ENCODE data around the gene SPDYE8. TPM values are rescaled to one million over a fixed set of nuclear protein-coding genes. Genes with fewer than 3 reads are reported as not detected.
A peak's percentile ranks its signal among the peaks of the same experiment; 100 is the strongest.
"Not testable (repeated sequence)": the region's sequence is repeated elsewhere in the genome, so short reads cannot be mapped to it uniquely, and the experiment has no call there.

Gene SPDYE8
- total RNA-seq = not detected

DNA sequence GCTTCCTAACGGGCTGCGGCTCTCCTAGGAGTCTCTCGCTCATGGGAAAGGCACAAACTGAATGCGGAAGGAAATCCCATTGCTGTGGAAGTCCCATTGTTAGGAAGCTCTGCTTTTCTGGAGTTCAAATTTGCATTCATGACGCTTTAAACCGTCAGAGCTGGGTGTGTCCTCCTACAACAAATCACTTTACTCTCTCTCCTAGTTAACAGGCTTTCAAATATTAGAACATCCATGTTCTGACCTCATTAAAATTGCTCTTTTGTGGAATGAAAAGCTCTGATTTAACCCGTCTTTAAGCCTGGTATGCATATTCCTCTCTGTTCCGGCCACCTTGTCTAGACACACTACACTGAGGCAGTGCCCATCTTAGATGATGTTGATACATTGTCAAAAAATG lies at the start of gene SPDYE8:
TSS of gene SPDYE8 (minus strand) at position 101 of the 400 bp plus-strand sequence. CDS start 1,800 bp downstream, outside the sequence.
- not testable (repeated sequence) for H3K4me1 ChIP-seq, H3K27me3 ChIP-seq, H3K27ac ChIP-seq, H3K36me3 ChIP-seq, H3K9me3 ChIP-seq, H3K4me3 ChIP-seq, DNase-seq

DNA sequence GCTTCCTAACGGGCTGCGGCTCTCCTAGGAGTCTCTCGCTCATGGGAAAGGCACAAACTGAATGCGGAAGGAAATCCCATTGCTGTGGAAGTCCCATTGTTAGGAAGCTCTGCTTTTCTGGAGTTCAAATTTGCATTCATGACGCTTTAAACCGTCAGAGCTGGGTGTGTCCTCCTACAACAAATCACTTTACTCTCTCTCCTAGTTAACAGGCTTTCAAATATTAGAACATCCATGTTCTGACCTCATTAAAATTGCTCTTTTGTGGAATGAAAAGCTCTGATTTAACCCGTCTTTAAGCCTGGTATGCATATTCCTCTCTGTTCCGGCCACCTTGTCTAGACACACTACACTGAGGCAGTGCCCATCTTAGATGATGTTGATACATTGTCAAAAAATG lies 28.2 kb upstream of the SPDYE8 start, which contains the start of gene SPDYE11:
TSS of gene SPDYE11 (minus strand) at position 101 of the 400 bp plus-strand sequence. CDS start 1,800 bp downstream, outside the sequence.
- H3K36me3 ChIP-seq, H3K4me3 ChIP-seq, H3K9me3 ChIP-seq, H3K4me1 ChIP-seq, H3K27ac ChIP-seq, DNase-seq, H3K27me3 ChIP-seq: not testable (repeated sequence)

DNA sequence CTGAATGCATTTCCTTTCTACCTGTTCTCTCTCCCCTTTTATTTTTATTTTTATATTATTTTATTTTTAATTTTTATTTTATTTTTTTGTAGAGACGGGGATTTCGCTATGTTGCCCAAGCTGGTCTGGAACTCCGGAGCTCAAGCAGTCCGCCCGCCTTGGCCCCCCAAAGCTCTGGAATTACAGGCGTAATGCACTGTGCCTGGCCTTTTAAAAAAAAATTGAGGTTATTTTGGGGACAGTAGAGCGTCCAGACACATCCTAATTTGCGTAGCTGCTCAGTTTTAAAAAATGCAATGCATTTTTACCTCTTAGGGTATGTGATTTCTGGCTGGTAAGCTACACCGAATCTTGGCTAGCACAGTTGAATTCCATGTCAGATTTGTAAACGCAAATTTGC lies 23.1 kb downstream of the SPDYE8 start:
- H3K4me3 ChIP-seq = peak overlapping the region in 3 of 4 donors; percentile 12 to 71 (median 37)
- peak in 1 of 3 donors; percentile 46 for DNase-seq
- not testable (repeated sequence) for H3K4me1 ChIP-seq, H3K36me3 ChIP-seq, H3K27me3 ChIP-seq, H3K27ac ChIP-seq, H3K9me3 ChIP-seq

- peak; percentile 73 to 95 (median 81) for DNase-seq
- H3K27ac ChIP-seq = peak overlapping the region; percentile 76 to 93 (median 92)
- H3K27me3 ChIP-seq, H3K9me3 ChIP-seq, H3K4me1 ChIP-seq, H3K36me3 ChIP-seq: not testable (repeated sequence)
- TF ChIP-seq POLR2A (IDR thresholded peaks at IDR 0.05) = peak; percentile 65 to 79
- peak in 1 of 6 experiments; percentile 7 for TF ChIP-seq CTCF (IDR thresholded peaks at IDR 0.05)
- H3K4me3 ChIP-seq = peak overlapping the region; percentile 45 to 71 (median 70)
Measured at GRCh38 chr7:73005693-73006447, 23.7 kb downstream of the SPDYE8 start.

DNA sequence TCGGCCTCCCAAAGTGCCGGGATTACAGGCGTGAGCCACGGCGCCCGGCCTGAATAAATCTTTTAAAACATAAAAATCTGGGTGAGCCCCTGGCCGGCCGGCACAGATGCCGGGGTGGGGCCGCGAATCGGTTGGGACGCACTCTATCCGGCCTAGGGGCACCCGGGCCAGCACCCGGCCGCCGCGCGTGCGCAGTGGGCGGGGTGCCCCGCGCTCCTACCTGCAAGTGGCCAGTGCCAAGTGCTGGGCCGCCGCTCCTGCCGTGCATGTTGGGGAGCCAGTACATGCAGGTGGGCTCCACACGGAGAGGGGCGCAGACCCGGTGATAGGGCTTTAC lies 24.2 kb downstream of the SPDYE8 start:
- not testable (repeated sequence) for H3K4me1 ChIP-seq, H3K9me3 ChIP-seq, H3K36me3 ChIP-seq, H3K27me3 ChIP-seq
- peak overlapping the region; percentile 76 to 93 (median 92) for H3K27ac ChIP-seq
- H3K4me3 ChIP-seq = peak overlapping the region; percentile 45 to 71 (median 70)
- DNase-seq = peak in 2 of 3 donors; percentile 76 to 93

GRCh38 chr7:72997887-72998468 lies 31.6 kb downstream of the SPDYE8 start:
- not testable (repeated sequence) for H3K27ac ChIP-seq, H3K27me3 ChIP-seq, H3K4me1 ChIP-seq, H3K4me3 ChIP-seq, H3K36me3 ChIP-seq, DNase-seq, H3K9me3 ChIP-seq

DNA sequence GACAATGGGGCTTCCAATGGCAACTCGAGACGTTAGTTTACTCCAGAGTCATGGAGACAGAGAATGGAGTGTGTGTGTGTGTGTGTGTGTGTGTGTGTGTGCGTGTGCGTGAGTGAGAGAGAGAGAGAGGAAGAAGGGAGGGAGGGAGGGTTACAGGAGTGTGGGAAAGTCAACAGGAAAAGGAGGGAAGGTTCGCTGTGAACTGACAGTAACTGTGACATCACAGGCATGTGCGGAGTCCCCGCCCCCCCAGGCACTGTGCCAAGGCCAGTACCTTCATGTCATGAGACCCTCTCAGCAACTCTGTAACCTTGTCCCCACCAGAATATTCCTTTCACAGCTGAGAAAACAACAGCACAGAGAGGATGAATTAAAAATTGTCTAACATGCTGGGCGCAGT lies 32.1 kb downstream of the SPDYE8 start:
- not testable (repeated sequence) for H3K9me3 ChIP-seq, H3K36me3 ChIP-seq, DNase-seq, H3K4me1 ChIP-seq, H3K4me3 ChIP-seq, H3K27me3 ChIP-seq, H3K27ac ChIP-seq

- H3K27ac ChIP-seq, H3K4me1 ChIP-seq, H3K4me3 ChIP-seq, H3K36me3 ChIP-seq, H3K9me3 ChIP-seq, DNase-seq, H3K27me3 ChIP-seq: not testable (repeated sequence)
Measured at GRCh38 chr7:72995484-72995883, 34.1 kb downstream of the SPDYE8 start.

- not testable (repeated sequence) for H3K4me1 ChIP-seq, H3K4me3 ChIP-seq, H3K27ac ChIP-seq, H3K36me3 ChIP-seq, H3K27me3 ChIP-seq, DNase-seq, H3K9me3 ChIP-seq
Measured at GRCh38 chr7:72990146-72990913, 39.2 kb downstream of the SPDYE8 start.

DNA sequence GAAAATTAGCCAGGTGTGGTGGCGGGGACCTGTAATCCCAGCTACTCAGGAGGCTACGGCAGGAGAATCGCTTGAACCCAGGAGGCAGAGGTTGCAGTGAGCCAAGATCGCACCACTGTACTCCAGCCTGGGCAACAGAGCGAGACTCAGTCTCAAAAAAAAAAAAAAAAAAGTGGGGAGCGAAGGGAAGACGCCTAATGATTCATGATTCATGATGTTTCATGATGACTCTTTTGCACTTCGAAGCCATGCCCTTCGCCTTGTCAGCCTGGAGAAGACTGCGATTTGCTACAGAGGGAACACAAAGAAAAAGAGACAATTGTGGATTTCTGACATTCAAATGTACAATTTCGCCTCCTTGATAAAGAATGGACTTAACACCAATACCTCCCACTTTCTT lies 47.5 kb downstream of the SPDYE8 start:
- not testable (repeated sequence) for H3K36me3 ChIP-seq, H3K4me1 ChIP-seq, H3K27ac ChIP-seq, H3K9me3 ChIP-seq, H3K27me3 ChIP-seq, DNase-seq, H3K4me3 ChIP-seq

DNA sequence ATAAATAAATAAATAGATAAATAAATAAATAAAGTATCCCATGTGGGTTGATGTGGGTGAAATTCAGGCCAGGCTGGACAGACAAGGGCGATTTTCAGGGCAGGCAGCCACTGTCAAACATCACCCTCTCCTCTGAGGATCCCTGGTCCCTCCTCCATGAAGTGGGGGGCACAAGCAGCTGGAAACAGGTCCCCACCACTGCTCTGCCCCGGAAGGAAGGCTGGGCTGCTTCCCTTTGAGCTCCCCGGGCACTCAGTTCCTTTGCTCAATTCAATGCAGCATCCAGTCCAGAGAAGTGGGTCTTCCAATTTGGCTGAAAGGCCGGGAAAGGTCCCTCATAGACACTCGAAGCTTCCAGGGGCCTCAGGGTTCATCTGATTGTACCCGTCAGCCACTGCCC lies 49.2 kb downstream of the SPDYE8 start:
- H3K4me3 ChIP-seq, H3K4me1 ChIP-seq, H3K9me3 ChIP-seq, H3K36me3 ChIP-seq, H3K27ac ChIP-seq, H3K27me3 ChIP-seq: not testable (repeated sequence)
- DNase-seq = peak in 1 of 3 donors; percentile 27

DNA sequence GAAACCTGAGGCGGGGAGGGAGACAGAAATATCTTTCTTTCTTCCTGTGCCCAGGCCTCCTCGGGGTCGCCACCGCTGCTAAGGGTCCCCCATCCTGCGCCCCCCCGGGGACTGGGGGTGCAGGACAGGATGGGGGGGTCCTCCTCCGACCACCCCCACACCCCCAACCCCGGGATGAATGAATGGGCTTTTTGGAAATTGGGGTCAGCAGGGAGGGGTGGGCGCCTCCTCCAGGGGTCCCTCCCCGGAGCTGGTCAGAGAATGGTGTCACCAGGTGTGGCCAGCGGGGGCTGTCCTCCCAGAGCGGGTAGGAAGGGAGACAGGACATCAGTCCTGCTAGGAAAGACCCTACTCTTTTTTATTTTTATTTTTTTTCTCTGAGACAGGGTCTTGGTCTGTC lies 53.1 kb downstream of the SPDYE8 start:
- peak in 1 of 3 donors; percentile 8 for DNase-seq
- H3K27ac ChIP-seq, H3K4me1 ChIP-seq, H3K36me3 ChIP-seq, H3K4me3 ChIP-seq, H3K27me3 ChIP-seq, H3K9me3 ChIP-seq: not testable (repeated sequence)

- not testable (repeated sequence) for H3K27me3 ChIP-seq, H3K4me1 ChIP-seq, H3K36me3 ChIP-seq, H3K4me3 ChIP-seq, H3K27ac ChIP-seq, H3K9me3 ChIP-seq
- DNase-seq = peak in 2 of 3 donors; percentile 19 to 44
Measured at GRCh38 chr7:72975656-72976286, 53.8 kb downstream of the SPDYE8 start.

Data from Peyer's patch (tissue), 4 donors.